Measurements from ENCODE around the gene KCNH8.
"Not testable (repeated sequence)": the region's sequence is repeated elsewhere in the genome, so short reads cannot be mapped to it uniquely, and the experiment has no call there.

The KCNH8 gene

GRCh38 chr3:19147905-19148767, at the start of gene KCNH8:
Gene KCNH8 (plus strand): TSS chr3:19148510. CDS start chr3:19148720, 210 bp downstream.
- peak; percentile 20 for DNase-seq

- not testable (repeated sequence) for DNase-seq
Measured at GRCh38 chr3:19102654-19103290, 45.5 kb upstream of the KCNH8 start.

- no peak for DNase-seq
Measured at GRCh38 chr3:19103510-19103909, 44.8 kb upstream of the KCNH8 start.

GRCh38 chr3:19104459-19104858, 43.9 kb upstream of the KCNH8 start:
- DNase-seq = no peak

- DNase-seq = no peak
Measured at GRCh38 chr3:19105826-19106225, 42.5 kb upstream of the KCNH8 start.

- no peak for DNase-seq
Measured at GRCh38 chr3:19106307-19106706, 42.0 kb upstream of the KCNH8 start.

- no peak for DNase-seq
Measured at GRCh38 chr3:19107719-19108118, 40.6 kb upstream of the KCNH8 start.

GRCh38 chr3:19110335-19110895, 37.9 kb upstream of the KCNH8 start:
- no peak for DNase-seq

- DNase-seq = no peak
Measured at GRCh38 chr3:19114461-19114860, 33.8 kb upstream of the KCNH8 start.

- no peak for DNase-seq
Measured at GRCh38 chr3:19116239-19116638, 32.1 kb upstream of the KCNH8 start.

GRCh38 chr3:19124752-19125151, 23.6 kb upstream of the KCNH8 start:
- no peak for DNase-seq

- no peak for DNase-seq
Measured at GRCh38 chr3:19139863-19140262, 8.4 kb upstream of the KCNH8 start.

GRCh38 chr3:19146685-19147650, 1.3 kb upstream of the KCNH8 start:
- peak; percentile 85 for DNase-seq

GRCh38 chr3:19148768-19149091, 420 bp downstream of the KCNH8 start:
- no peak for DNase-seq

GRCh38 chr3:19149368-19149767, 1.1 kb downstream of the KCNH8 start:
- DNase-seq = peak; percentile 40

- DNase-seq = no peak
Measured at GRCh38 chr3:19151171-19151570, 2.9 kb downstream of the KCNH8 start.

GRCh38 chr3:19154693-19155250, 6.5 kb downstream of the KCNH8 start:
- DNase-seq = no peak

GRCh38 chr3:19155375-19155774, 7.1 kb downstream of the KCNH8 start:
- DNase-seq = no peak

- DNase-seq = no peak
Measured at GRCh38 chr3:19159966-19160635, 11.8 kb downstream of the KCNH8 start.

- DNase-seq = no peak
Measured at GRCh38 chr3:19165654-19166053, 17.3 kb downstream of the KCNH8 start.

- no peak for DNase-seq
Measured at GRCh38 chr3:19171794-19172193, 23.5 kb downstream of the KCNH8 start.

- no peak for DNase-seq
Measured at GRCh38 chr3:19173945-19174344, 25.6 kb downstream of the KCNH8 start.
